Measurements from ENCODE around the gene GSAP. TPM values are rescaled to one million over a fixed set of nuclear protein-coding genes. Genes with fewer than 3 reads are reported as not detected.
"Not testable (repeated sequence)": the region's sequence is repeated elsewhere in the genome, so short reads cannot be mapped to it uniquely, and the experiment has no call there.

GSAP gene
- total RNA-seq, 2 experiments from 2014 or later = 5.9 to 6.6 TPM

DNA sequence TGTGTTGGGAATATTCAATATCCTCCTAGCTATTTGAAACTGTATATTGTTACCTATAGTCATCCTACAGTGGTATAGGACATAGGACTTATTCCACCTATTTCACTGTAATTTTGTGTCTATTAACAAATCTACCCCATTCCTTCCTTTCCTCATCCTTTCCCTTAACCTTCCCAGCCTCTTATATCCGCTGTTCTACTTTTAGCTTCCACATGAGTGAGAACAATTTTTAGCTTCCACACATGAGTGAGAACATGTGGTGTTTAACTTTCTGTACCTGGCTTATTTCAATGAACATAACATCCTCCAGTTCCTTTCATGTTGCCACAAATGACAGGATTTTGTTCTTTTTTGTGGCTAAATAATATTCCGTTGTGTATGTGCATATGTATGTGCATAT is 120.6 kb downstream of the GSAP start:
- Mint-ChIP-seq H3K9me3 (peaks cover 6% of the 10 kb centered on the region), H3K4me3 (no peak overlapping the region), H3K27ac (no peak overlapping the region), H3K27me3 (no peaks in the 10 kb centered on the region), H3K4me1 (no peaks in the 10 kb centered on the region), H3K36me3 (ENCODE audit: low read depth) (peaks cover 8% of the 10 kb centered on the region)
- POLR2A ChIA-PET = no interaction called here
- CTCF ChIA-PET = no interaction called here
- no peak for DNase-seq

DNA sequence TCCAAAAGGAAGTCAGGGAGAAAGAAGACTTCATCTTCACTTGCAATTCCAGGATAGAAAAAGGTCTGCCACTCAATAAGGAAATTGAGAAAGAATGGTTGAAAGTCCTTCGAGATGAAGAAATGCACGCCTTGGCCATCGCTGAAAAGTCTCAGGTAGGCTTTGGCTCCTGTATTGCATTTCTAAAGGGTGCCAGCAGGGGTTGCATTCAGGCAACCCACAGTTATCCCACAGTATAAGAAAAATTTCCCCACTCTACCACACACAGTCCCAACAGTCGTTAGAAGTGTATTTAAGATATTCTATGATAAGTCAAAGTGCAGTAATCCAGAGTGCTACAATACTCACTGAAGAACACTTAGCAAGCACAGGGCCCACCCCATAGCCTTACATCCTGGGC is 123.1 kb downstream of the GSAP start:
- no peaks in the 10 kb centered on the region for H3K4me1 Mint-ChIP-seq
- no peak overlapping the region for H3K27ac Mint-ChIP-seq
- no peak for DNase-seq
- H3K36me3 Mint-ChIP-seq (ENCODE audit: low read depth) = peaks cover 5% of the 10 kb centered on the region
- peaks cover 6% of the 10 kb centered on the region for H3K9me3 Mint-ChIP-seq
- CTCF ChIA-PET = no interaction called here
- no peaks in the 10 kb centered on the region for H3K27me3 Mint-ChIP-seq
- H3K4me3 Mint-ChIP-seq = no peak overlapping the region
- POLR2A ChIA-PET = no interaction called here

DNA sequence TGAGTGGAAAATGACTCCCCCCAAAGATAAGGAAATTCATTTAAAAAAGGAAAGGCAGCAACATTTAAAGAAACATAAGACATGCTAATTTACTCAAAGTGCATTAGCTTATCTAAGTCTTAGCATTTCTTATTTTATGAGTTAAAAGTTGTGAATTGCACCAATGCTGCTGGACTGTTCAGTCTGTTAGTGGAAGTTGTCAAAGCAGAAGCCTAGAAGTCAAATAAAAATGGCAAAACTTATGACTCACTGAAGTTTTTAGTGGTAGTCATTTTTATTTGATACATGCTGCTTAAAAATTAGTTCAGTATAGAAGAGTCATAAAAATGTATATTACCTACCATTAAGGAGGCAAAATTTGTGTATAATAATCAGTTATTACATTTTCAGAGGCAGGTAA is 125.7 kb downstream of the GSAP start:
- Mint-ChIP-seq H3K4me3 (no peak overlapping the region), H3K27ac (no peak overlapping the region), H3K4me1 (no peaks in the 10 kb centered on the region), H3K36me3 (ENCODE audit: low read depth) (peaks cover 6% of the 10 kb centered on the region), H3K27me3 (no peaks in the 10 kb centered on the region), H3K9me3 (peaks cover 15% of the 10 kb centered on the region)
- no peak for DNase-seq
- CTCF ChIA-PET = no interaction called here
- POLR2A ChIA-PET = no interaction called here

DNA sequence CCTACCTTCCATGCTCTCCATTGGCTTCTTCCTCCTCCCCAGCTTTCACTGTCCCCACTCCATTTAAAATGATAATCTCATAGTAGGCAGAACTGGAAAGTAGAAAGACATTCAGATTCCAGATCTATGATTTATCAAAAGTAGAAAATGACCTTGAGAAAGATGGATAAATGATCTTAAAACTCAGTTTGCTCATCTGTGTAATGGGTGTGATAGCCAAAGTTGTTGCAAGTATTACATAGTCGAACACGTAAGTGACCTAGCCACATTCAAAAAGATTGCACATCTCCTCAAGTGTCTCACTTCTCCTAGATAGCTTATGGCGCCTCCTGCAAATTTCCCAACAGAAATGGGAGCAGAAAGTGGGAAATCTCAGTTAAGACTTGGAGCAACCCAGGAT is 126.8 kb downstream of the GSAP start:
- Mint-ChIP-seq H3K9me3 (peaks cover 15% of the 10 kb centered on the region), H3K4me3 (no peak overlapping the region), H3K36me3 (ENCODE audit: low read depth) (peaks cover 6% of the 10 kb centered on the region), H3K27me3 (no peaks in the 10 kb centered on the region), H3K4me1 (no peaks in the 10 kb centered on the region), H3K27ac (no peak overlapping the region)
- POLR2A ChIA-PET = no interaction called here
- CTCF ChIA-PET = no interaction called here
- no peak for DNase-seq

DNA sequence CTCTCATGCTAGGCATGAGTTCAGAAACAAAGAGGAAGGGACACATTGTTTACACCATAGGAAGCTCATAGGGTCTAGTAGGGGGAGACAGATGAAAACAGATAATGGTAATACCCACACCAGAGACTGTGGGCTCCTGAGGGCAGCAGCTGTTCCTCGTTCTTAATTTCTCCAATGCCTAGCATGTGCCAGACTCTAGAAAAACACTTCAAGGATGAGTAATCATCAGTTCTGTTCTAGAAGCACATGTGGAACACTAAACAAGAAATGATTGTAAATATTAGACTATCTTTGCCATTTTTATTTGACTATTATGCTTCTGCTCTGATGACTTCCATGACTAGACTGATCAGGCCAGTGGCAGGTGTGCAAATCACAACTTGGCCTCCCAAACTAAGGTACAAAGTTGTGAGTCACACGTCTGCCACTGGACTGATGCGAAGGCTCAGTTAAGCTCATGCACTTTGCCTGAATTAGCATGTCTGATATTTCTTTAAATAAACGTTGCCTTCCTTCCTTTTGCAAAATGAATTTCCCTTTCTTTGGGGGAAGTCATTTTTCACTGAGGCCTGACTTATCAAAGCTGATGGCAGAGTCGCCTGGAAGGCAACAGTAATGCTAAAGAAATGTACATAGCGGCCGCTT is 127.4 kb downstream of the GSAP start:
- peaks cover 6% of the 10 kb centered on the region for H3K36me3 Mint-ChIP-seq (ENCODE audit: low read depth)
- no peak overlapping the region for H3K4me3 Mint-ChIP-seq
- no peaks in the 10 kb centered on the region for H3K4me1 Mint-ChIP-seq
- no peak overlapping the region for H3K27ac Mint-ChIP-seq
- ChIA-PET CTCF (no interaction called here), POLR2A (no interaction called here)
- H3K9me3 Mint-ChIP-seq = peaks cover 15% of the 10 kb centered on the region
- H3K27me3 Mint-ChIP-seq = no peaks in the 10 kb centered on the region
- no peak for DNase-seq

DNA sequence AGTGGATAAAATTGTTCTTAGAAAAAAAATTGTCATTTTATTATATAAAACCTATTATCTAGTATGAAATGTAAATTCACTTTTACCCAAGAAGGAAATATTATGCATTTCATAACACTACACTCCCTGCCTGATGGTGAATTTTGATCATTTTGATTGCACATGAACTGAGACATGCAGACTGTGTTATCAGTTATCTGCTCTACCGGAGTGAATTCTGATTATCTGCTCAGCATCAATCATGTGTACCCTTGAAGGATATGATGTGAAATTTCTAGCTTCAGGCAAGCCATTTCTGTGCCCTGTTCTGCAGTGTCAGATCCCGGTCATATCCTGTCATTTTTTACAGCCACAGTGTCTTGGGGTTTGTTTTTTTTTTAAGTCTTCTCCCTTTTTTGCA is 131.5 kb downstream of the GSAP start:
- H3K4me1 Mint-ChIP-seq = no peaks in the 10 kb centered on the region
- peaks cover 15% of the 10 kb centered on the region for H3K9me3 Mint-ChIP-seq
- H3K4me3 Mint-ChIP-seq = no peak overlapping the region
- H3K27me3 Mint-ChIP-seq = no peaks in the 10 kb centered on the region
- no peak overlapping the region for H3K27ac Mint-ChIP-seq
- DNase-seq = no peak
- ChIA-PET CTCF (no interaction called here), POLR2A (no interaction called here)
- H3K36me3 Mint-ChIP-seq (ENCODE audit: low read depth) = peaks cover 6% of the 10 kb centered on the region

DNA sequence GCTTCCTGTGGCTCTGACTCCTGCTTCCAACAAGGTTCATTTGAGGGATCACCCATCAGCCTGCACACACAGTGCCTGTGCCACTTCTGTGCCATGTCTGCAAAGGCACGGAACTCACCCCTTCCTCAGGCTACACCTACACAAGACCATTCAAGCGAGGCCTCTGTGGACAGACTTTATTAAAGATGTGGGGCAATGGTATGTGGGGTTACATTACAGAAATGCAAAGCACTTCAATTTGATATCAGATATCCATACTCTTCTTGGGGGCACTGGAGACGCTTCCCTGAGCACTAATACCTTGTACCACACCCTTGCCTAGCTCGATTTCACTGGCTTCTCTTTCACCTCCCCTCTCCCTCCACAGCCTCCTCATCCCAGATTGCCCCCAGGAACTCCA is 132.1 kb downstream of the GSAP start:
- H3K9me3 Mint-ChIP-seq = peaks cover 15% of the 10 kb centered on the region
- POLR2A ChIA-PET = no interaction called here
- CTCF ChIA-PET = no interaction called here
- peaks cover 6% of the 10 kb centered on the region for H3K36me3 Mint-ChIP-seq (ENCODE audit: low read depth)
- DNase-seq = no peak
- H3K27ac Mint-ChIP-seq = no peak overlapping the region
- H3K4me1 Mint-ChIP-seq = no peaks in the 10 kb centered on the region
- H3K27me3 Mint-ChIP-seq = no peaks in the 10 kb centered on the region
- H3K4me3 Mint-ChIP-seq = no peak overlapping the region

DNA sequence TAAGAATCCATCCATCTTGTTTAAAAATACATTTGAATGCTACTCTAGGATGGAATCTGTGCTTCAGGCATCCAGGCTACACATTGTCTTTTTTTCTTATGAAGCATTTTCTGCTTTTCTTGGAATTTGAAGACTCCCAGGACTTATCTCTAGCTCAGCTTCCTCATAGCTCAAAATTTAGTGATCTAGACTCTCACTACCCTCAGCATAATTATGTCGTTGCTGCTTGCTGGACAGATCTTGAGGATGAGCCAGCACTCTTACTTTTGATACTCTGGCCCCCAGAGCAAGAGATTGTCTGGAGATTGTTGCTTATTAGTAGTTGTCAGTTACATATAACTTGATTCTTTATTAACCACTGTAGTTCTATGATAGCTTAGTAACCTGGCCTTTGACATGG is 133.3 kb downstream of the GSAP start:
- H3K4me3 Mint-ChIP-seq = no peak overlapping the region
- peaks cover 14% of the 10 kb centered on the region for H3K9me3 Mint-ChIP-seq
- ChIA-PET CTCF (no interaction called here), POLR2A (no interaction called here)
- H3K36me3 Mint-ChIP-seq (ENCODE audit: low read depth) = peaks cover 6% of the 10 kb centered on the region
- DNase-seq = no peak
- H3K4me1 Mint-ChIP-seq = no peaks in the 10 kb centered on the region
- no peaks in the 10 kb centered on the region for H3K27me3 Mint-ChIP-seq
- no peak overlapping the region for H3K27ac Mint-ChIP-seq

DNA sequence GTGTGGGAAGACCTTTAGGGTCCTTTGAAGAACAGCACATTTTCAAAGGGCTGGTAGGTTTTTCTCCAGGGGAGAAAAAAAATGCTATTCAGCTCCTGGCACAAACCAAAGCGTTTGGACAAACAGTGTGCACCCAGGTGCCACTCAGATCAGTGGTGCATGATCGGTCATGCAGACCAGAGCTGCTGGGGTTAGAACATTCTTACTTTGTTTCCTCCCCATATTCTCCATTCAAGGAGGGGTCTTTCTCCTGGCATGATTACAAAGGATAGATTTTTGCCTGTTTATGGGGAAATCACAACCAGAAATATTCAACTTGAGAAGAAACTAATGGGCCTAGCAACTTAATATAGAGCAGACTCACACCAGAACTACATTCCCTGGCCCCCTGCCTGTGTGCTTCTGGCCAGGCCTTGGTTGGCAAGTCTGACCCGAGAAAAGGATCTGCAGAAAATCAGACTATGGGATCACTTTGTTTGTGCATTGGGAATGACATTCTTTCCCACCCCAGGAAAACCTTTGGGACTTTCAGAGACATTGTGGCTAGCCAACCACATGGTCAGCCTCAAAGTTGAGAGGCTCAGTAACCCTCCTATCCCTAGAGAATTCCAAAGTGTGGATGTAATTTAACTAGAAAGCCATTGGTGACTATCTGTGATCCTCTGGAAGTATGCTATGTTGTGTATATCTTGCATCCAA is 134.2 kb downstream of the GSAP start:
- Mint-ChIP-seq H3K27ac (no peak overlapping the region), H3K36me3 (ENCODE audit: low read depth) (peaks cover 2% of the 10 kb centered on the region), H3K4me3 (no peak overlapping the region), H3K9me3 (peaks cover 9% of the 10 kb centered on the region), H3K27me3 (no peaks in the 10 kb centered on the region), H3K4me1 (no peaks in the 10 kb centered on the region)
- ChIA-PET POLR2A (no interaction called here), CTCF (no interaction called here)
- no peak for DNase-seq

DNA sequence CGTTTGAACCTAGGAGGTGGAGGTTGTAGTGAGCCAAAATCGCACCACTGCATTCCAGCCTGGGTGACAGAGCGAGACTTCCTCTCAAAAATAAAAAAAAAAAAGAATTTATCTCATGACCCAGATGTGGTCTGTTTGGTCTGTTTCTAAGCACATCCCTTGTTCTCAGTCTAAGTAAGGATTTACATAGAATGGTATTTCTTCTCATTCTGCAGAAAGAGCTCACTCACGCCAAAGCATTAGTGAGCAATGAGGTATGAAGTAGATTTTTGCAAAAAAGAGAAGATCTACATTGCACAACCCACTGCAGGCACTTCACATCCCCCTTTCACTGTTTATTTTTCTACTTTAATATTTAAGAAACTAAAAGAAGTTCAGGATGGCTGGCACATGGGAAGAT is 140.0 kb downstream of the GSAP start:
- CTCF ChIA-PET = interaction anchor here (1.0 kb wide), 1 partner anchor 29 kb away, joined by 3 read pairs; no protein-coding TSS in a partner anchor

DNA sequence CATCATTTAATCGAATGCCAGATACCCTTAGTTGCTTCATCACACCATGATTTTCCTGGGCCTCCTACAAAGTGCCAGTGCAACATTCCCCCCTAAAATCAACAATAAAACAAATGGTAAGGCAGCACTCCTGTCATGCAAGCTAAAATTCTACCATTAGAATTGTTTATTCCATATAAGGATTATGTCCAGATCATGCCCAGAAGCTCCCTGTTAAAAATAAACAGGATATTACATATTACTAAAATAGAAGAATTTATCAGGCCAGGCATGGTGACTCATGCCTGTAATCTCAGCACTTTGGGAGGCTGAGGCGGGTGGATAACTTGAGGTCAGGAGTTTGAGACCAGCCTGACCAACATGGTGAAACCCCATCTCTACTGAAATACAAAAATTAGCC is 140.5 kb downstream of the GSAP start:
- not testable (repeated sequence) for H3K27me3 Mint-ChIP-seq; H3K27ac Mint-ChIP-seq; H3K9me3 Mint-ChIP-seq; DNase-seq; H3K4me3 Mint-ChIP-seq; H3K4me1 Mint-ChIP-seq; H3K36me3 Mint-ChIP-seq (ENCODE audit: low read depth)
- CTCF ChIA-PET = interaction anchor here (1.0 kb wide), 1 partner anchor 28 kb away, joined by 3 read pairs; no protein-coding TSS in a partner anchor
- POLR2A ChIA-PET = interaction anchor here (1.2 kb wide), 1 partner anchor 8 kb away, joined by 3 read pairs; no protein-coding TSS in a partner anchor

More for the DNA sequence above, 140.0 kb downstream of the GSAP start:
- no peak for DNase-seq
- Mint-ChIP-seq H3K9me3 (no peaks in the 10 kb centered on the region), H3K4me3 (no peak overlapping the region), H3K27me3 (no peaks in the 10 kb centered on the region), H3K27ac (no peak overlapping the region), H3K36me3 (ENCODE audit: low read depth) (peaks cover 3% of the 10 kb centered on the region), H3K4me1 (peaks cover 10% of the 10 kb centered on the region)
- POLR2A ChIA-PET = interaction anchor here (1.2 kb wide), 1 partner anchor 9 kb away, joined by 3 read pairs; no protein-coding TSS in a partner anchor

DNA sequence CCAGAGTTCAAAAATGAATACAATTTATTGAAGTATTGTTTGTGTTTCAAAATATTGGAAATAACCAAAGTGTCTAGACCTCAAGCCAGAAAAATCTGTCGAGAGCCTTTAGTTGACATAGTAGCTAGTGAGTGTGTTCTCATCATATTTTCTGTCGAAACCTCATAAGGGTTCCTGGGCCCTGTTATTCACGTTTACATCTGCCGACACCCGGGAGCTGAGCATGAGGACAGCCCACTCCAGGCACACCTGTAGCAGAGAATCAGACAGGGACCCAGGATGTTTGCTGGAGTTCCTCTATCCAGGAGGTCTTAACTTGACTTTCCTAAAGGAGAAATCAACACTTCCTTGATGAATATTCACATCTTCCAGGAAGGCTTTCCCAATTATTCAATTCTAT is 144.4 kb downstream of the GSAP start:
- H3K4me3 Mint-ChIP-seq = no peak overlapping the region
- H3K36me3 Mint-ChIP-seq (ENCODE audit: low read depth) = peaks cover 6% of the 10 kb centered on the region
- H3K27ac Mint-ChIP-seq = no peak overlapping the region
- no peak for DNase-seq
- CTCF ChIA-PET = no interaction called here
- H3K4me1 Mint-ChIP-seq = peaks cover 24% of the 10 kb centered on the region
- POLR2A ChIA-PET = no interaction called here
- no peaks in the 10 kb centered on the region for H3K27me3 Mint-ChIP-seq
- no peaks in the 10 kb centered on the region for H3K9me3 Mint-ChIP-seq

DNA sequence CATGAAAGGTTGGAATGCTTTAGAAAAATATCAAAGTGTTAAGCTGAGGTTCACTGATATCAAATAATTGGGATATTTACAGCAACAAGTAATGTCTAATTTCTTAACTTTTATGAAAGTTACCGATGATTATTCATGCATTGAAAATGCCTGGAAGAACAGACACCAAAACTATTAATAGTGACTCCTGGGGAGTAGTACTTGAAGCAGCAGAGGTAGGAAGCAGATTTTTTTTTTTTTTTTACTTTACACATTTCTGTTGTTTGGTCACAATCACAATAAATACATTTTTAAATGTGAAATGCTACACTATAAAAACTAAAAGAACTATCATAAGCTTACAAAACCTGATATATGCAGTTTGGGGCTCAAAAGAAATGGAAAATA is 146.1 kb downstream of the GSAP start:
- no peaks in the 10 kb centered on the region for H3K9me3 Mint-ChIP-seq
- peaks cover 6% of the 10 kb centered on the region for H3K36me3 Mint-ChIP-seq (ENCODE audit: low read depth)
- CTCF ChIA-PET = interaction anchor here (1.0 kb wide), 1 partner anchor 46 kb away, joined by 3 read pairs; no protein-coding TSS in a partner anchor
- H3K27ac Mint-ChIP-seq = no peak overlapping the region
- H3K4me1 Mint-ChIP-seq = peaks cover 26% of the 10 kb centered on the region
- no peak overlapping the region for H3K4me3 Mint-ChIP-seq
- POLR2A ChIA-PET = no interaction called here
- DNase-seq = no peak
- no peaks in the 10 kb centered on the region for H3K27me3 Mint-ChIP-seq
